ENCODE results near the gene STK10.
"Not testable (repeated sequence)": the region's sequence is repeated elsewhere in the genome, so short reads cannot be mapped to it uniquely, and the experiment has no call there.

STK10 gene

DNA sequence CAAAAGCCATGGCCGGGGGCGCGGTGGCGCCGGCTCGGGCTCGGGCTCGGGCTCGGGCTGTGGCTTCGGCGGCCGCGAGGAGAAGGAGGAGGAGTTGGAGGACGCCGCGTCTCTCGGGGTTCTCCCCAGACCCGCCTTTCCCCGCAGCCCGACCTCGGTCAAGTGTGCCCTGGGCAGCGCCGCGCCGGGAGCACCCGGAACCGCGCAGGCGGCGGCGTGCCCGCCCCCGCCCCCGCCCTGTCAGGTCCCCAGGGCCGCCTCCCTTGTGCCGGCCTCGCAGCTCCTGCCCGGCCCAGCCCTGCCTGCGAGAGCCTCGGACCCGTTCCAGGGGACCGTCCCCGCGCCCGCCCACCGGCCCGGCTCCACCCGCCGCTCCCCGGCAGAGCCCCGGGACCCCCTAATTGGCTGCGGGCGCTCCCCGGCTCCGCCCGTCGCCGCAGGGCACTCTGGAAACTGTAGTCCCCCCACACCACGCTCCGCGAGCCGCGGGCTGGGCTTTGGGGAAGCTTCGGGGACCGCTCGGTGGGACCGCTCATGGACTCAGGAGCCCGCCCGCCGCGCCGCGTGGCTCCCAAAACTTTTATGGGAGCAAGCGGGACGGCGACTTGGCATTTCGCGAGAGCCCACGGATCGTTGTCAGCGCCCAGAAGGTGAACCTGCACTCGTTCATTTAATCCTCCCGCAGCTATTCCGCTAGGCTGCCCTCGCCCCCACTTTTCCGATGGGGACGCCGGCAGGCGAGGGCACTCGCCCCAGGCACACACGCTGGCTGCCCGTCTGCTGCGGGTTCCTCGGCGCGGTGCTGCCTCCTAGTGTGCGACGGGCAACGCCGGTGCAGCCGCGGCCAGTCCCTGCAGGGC lies at the start of gene STK10:
Gene STK10 (minus strand): TSS at position 192 of the 860 bp plus-strand sequence. CDS start 182 bp downstream, at position 10.
- DNase-seq (ENCODE audit: low read depth, low spot score), result peak; percentile 74

DNA sequence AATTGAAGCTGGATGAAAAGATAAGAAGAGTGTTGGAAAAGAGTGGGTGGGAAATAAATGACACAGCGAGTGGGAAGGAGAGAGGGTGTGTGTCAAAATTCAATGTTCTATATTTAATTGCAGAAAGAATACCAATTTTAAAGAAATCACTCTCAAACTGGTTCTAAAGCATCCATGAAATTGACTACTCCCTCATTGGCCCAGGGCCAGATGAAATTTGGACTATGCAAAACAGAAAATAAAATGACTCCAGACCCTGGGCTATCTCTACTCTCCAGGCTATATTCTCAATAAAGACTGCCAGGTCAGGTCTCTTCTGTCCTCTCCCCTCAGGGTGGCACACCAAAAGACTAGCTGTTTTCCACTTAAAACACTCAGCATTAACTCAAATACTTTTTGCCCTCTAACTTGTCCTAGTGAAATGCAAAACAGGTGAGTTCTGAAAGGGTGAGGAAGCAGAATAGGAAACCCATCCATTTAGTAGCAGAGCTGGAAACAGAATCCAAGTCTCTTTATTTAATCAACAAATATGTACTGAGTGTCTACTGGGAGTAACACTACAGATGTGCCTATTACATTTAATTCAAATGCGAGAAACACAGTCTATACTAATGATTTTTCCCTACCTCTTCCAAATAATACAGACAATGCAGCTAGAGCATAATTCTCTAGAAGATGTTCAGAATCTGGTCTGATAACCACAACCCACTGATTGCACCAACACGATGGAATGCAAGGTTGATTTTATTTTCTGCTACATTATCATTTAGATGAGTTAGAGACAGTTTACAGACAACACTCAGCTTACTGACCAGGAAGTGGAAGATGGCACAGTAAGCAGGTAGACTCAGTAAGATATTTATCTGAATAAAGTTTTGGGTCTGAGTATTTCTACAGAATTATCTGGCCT lies 48.1 kb upstream of the STK10 start:
- no peak for DNase-seq (ENCODE audit: low read depth, low spot score)

DNA sequence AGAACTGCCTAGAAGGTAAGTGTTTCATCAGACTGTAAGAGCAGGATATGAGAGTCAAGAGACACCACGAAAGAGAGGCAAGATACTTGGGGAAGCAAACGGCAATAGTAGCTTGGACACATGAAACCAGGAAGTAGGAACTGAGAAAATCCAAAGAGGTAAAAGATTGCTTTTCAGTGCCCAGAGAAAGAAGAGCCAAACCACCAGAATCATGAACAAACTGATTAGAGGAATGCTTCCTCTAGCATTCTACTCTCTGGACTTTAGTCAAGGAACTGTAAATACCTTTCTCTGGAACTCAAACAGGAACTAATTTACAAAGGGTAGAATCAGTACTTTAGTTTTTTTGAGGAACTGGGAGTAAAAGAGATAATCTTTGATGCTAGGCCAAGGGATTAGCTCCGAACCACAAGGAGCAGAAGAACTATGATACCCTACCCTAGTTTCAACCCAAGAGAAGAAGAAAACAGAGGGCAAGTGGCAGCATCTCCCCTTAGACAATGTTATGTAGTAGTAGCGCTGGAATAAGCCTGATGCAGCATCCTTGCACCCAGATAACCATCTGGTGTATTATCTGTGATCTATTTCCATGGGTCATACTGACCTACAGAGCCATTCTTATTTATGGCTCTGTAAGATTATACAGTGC lies 47.2 kb upstream of the STK10 start:
- DNase-seq (ENCODE audit: low read depth, low spot score), result no peak

DNA sequence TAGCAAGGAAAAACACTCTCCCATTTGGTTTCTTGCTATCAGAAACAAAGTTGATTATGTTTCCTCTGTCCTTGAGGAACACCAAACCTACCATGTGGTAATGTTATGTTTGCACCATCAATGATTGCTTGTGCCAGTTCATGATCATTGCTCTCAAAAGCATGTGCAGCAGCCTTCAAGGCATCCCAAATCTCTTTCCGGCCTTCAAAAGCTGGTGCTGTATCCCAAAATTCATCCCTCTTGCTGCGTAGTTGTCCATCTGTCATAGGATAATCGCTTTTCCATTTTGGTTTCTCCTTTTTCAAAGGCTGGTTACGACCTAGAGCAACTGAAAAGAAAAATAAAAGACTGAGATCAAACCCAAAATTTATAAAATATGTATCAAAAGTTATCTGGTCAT lies 46.0 kb upstream of the STK10 start:
- no peak for DNase-seq (ENCODE audit: low read depth, low spot score)

DNA sequence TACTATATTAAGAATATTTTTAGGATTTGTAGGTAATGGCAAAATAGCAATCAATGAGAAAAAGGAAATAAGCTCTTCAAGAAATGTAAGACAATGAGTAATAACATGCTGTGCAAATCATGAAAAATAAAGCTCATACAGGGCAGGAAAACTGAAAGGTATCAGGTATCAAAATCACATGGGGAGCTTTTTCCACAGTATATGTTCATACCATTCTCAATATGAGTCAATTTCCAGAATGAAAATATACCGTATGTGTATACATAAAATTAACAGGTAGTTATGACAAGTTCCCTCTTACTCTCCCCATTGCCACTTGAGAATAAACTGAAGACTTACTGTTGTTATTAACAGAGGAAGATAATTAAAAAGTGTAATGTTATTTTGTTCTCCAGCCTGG lies 41.9 kb upstream of the STK10 start:
- DNase-seq (ENCODE audit: low read depth, low spot score), result no peak

DNA sequence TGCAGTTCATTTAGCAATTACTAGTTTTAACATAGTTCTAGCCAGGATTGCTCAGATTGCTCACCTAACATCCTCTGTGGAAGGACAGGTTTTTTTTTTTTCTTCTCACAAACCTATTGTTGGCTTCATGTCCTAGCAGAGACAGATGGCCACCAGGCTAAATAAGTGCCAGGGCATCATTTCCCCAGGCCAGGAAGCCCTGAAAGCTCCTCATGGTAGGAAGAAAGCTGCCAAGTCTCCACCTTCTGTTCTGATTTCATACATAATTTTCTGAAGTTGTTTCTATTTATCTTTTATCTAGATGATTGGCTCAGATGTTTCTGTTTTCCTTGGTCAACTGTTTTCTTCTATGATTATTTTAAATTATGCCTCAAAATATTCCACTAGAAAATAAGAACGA lies 37.0 kb upstream of the STK10 start:
- no peak for DNase-seq (ENCODE audit: low read depth, low spot score)

DNA sequence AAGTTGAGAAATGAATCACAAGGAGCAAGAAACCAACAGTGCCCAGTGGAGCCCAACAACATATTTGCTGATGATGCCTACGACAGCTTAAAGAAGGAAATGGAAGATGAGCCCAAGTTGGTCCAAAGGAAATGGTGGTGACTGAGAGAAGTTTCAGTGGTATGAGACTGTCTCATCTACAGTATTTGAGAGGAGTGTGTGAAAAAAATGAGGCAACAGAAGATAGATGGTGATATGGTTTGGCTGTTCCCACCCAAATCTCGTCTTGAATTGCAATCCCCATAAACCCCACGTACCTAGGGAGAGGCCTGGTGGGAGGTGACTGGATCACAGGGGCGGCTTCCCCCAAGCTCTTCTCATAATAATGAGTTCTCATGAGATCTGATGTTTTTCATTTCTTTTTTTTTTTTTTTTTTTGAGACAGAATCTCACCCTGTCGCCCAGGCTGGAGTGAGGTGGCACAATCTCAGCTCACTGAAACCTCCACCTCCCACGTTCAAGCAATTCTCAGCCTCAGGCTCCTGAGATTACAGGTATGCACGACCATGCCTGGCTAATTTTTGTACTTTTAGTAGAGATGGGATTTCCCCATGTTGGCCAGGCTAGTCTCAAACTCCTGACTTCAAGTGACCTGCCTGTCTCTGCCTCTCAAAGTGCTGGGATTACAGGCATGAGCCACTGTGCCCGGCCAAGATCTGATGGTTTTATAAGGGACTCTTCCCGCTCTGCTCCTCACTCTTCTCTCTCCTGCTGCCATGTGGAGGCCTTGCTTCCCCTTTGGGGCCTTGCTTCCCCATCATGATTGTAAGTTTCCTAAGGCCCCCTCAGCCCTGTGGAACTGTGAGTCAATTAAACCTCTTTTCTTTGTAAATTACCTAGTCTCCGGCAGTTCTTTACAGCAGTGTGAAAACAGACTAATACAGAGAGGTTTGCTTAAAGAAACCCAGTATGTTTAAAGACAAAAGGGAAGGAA lies 36.2 kb upstream of the STK10 start:
- DNase-seq (ENCODE audit: low read depth, low spot score), result no peak

DNA sequence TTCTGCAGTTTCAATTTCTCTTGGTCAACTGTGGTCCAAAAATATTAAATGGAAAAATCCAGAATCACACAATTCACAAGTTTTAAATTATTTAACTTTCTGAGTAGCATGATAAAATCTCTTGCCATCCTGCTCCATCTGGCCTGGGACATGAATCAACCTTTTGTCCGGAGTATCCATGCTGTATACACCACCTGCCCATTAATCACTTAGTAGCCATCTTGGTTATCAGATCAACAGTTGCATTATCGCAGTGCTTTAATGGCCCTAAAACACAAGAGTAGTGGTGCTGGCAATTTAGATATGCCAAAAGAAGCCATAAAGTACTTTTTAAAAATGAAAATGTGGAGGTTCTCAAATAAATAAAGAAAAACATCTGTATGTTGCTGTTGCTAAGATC lies 31.3 kb upstream of the STK10 start:
- no peak for DNase-seq (ENCODE audit: low read depth, low spot score)

DNA sequence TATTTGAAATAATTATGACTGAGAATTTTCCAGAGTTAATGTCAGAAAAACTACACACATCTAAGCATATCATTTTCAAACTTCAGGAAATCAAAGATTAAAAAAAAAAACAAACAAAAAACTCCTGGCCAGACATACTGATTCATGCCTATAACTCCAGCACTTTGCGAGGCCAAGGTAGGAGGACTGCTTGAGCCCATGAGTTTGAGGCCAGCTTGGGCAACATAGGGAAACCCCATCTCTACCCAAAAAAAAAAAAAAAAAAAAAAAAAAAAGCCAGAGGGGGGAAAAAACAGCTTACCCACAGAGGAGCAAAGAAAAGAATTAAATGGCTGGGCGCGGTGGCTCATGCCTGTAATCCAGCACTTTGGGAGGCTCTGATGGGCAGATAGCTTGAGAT lies 28.3 kb upstream of the STK10 start:
- DNase-seq (ENCODE audit: low read depth, low spot score), result no peak

DNA sequence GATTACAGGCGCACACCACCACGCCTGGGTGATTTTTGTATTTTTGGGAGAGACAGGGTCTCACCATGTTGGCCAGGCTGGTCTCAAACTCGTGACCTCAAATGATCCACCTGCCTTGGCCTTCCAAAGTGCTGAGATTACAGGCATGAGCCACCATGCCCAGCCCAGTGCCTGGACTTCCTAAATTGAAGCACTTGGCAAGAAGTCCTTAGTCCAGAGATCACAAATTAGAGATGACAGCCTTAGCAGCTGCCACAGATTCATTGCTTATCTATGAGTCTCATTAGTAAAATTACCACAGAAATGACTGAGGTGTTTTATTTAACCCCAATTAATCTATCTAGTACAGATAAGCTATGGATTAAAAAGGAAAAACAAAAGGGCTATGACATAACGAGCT lies 25.1 kb upstream of the STK10 start:
- no peak for DNase-seq (ENCODE audit: low read depth, low spot score)

DNA sequence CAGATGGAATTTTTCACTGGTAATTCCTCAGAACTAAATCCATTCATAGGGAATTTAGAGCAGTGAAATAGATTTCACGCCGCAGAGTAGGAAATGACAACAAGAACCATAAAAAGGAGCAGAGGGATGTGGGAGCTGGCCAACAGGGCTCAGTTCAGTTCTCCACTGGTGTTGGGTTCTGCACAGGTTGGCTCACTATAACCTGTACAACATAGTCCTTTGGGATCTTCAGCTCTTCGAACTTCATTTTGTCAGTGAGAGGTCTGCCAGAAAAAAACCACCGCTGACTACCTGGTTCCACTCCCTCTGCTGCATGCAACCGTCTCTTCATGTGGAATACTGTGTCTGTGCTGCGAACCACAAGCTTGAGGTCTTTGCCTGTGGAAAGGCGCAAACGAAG lies 23.7 kb upstream of the STK10 start:
- no peak for DNase-seq (ENCODE audit: low read depth, low spot score)

DNA sequence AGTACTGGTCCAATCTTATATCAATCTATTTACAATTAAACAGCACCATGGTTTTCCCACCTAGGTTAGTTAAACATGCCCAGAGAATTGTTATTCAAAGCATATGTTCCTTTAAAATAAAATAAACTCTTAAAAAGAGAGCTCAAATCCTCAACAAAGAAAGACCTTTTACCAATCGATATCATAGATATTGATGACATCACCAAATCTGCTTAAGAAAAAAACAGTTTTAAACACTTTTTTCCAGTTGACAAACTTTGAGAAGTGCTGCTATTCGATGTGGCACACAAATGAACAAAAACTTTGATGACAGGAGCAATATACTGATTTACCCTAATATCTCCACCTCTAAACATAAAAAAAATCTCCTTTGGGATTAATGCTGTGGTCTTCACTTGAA lies 21.7 kb upstream of the STK10 start:
- no peak for DNase-seq (ENCODE audit: low read depth, low spot score)

DNA sequence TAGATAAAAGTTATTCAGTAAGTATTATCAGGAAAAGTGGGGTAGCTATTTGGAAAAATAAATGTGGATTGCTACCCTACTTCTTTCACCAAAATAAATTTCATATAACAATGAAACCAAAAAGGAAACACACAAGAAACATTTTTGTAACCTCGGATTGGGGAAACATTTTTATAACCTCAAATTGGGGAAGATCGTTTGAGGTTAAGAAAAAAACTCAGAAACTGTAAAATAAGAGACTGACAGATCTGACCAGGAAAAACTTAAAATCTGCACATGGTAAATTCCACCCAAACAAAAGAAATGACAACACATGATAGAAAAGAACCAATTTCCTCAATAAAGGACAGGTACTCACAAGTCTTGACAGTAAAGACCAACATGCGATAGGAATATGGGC lies 19.5 kb upstream of the STK10 start:
- no peak for DNase-seq (ENCODE audit: low read depth, low spot score)

DNA sequence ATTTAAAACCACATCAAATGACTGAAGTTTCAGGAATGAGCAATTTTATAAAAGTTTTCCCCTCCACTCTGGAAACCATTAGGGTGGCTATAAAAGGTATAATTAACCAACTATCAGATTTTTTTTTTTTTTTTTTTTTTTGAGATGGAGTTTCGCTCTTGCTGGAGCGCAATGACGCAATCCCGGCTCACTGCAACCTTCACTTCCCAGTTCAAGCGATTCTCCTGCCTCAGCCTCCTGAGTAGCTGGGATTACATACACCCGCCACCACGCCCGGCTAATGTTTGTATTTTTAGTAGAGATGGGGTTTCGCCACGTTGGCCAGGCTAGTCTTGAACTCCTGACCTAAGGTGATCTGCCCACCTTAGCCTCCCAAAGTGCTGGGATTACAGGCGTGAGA lies 18.0 kb upstream of the STK10 start:
- DNase-seq (ENCODE audit: low read depth, low spot score), result not testable (repeated sequence)

DNA sequence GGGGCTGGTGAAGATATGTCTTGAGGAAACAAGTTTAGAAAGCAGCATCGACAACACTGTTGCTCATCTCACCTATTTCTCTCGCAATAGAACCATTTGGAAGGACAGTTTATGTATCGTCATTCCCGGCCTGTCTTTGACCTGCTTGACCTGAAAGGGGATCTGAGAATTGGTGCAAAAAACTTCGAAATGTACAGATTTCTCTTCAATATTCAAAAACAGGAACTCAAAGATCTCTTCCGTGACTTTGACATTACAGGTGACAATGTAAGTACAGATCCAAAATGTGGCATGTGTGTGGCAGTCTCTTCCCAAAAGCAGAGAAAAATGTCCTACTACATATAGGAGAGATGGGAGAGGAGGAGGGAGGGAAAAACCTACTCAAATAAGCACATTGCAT lies 12.5 kb upstream of the STK10 start:
- DNase-seq (ENCODE audit: low read depth, low spot score), result no peak

DNA sequence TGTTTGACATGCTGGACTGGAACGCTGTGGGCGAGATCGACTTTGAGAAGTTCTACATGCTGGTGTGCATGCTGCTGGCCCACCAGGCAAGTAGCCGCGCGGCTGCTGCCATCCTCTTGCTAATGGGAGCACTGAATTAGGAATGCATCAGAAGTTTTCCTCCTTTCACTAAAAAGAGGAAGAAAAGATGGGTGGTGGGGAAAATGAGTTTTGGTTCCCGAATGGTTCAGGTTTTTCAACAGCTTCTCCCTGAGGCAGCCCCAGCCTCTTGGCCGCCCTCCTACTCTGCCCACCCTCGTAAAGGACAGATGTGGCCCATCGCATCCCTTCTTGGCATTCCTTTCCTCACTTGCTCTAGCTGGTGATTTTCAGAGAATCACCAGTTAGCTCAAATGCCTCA lies 11.4 kb upstream of the STK10 start:
- no peak for DNase-seq (ENCODE audit: low read depth, low spot score)

DNA sequence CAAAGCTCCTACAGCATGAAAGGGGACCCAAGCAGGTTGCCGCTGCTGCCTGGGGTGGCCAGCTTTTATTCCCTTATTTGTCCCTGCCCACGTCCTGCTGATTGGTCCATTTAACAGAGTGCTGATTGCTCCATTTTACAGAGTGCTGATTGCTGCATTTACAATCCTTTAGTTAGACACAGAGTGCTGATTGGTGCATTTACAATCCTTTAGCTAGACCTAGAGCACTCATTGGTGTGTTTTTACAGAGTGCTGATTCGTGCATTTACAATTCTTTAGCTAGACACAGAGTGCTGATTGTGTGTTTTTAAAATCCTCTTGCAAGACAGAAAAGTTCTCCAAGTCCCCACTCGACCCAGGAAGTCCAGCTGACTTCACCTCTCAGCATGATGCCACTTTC lies 9.8 kb upstream of the STK10 start:
- DNase-seq (ENCODE audit: low read depth, low spot score), result not testable (repeated sequence)

DNA sequence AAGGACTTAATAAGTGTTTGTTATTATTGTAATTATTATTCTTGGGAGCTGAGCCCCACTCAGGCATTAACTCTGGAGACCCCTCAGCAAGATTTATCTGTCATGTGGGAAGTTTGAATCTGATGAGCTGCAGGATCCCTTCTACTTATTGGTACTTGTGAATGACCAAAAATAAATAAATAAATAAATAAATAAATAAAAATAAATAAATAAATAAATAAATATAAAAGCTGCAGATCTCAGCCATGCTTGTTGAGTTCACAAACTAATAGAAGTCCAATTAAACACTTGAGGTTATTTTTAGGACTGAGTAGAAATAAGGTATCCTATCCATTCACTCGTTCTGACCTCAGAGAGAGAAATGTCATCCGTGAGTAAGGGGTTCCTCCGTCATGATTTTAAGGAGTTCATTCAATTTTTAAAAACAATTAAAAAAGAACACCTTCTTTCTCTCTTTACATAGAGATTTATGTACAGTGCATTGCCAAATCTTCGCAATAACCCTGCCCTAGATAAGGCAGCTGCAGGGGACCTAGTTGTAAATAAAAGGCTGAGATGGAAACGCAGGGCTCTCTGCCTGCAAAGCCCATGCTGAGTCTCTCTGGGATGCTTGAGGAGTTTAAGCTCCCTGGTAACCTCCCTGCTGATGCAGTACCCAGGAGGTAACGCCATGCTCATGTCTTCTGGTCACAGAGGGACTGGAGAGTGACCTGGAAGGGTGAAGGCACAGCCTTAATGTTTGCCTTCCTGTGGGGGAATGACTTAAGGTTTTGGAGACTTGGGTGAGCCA lies 7.2 kb upstream of the STK10 start:
- no peak for DNase-seq (ENCODE audit: low read depth, low spot score)

DNA sequence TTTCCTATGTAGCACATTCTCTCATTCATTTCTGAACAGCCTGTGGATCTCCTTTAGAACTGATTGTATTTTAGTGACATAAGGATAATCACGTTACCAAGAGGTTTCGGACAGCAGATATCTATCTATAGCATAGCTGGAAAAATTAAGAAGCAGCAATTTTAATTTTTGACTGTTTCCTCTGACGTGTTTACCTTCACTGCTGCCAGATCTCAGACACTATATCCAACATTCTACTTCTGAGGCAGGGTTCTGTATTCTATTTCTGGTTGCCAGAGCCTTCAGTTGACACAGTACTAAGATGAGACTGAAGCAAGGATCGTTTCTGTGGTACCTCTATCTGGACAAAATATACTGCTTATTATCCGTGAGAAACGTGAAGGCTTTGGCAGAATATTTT lies 5.8 kb upstream of the STK10 start, which contains the start of gene EFCAB9:
Gene EFCAB9 (plus strand): TSS at position 301 of the 400 bp plus-strand sequence. CDS start 1 bp downstream, at position 302.
- no peak for DNase-seq (ENCODE audit: low read depth, low spot score)

DNA sequence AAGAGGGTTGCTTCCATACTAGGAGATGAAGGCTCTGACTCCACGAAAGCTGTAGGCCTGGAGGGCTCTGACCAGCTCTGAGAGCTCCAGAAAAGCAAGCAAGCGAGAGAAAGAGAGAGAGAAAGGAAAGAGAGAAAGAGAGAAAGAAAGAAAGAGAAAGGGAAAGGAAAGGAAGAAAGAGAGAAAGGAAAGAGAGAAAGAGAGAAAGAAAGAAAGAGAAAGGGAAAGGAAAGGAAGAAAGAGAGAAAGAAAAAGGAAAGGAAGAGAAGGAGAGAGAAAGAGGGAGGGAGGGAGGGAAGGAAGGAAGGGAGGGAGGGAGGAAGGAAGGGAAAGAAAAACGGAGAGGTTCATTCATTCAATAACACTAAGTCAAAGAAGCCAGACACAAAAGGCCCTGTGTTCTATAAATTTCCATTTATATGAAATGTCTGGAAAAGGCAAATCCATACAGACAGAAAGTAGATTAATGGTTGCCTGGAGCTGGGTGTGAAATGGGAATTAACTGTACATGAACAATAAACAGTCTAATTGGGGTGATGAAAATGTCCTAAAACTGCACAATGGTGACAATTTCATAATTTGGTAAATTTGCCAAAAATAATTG lies 1.8 kb upstream of the STK10 start:
- no peak for DNase-seq (ENCODE audit: low read depth, low spot score)
